ENCODE data around the gene ANKRD33. TPM values are rescaled to one million over a fixed set of nuclear protein-coding genes. Genes with fewer than 3 reads are reported as not detected.

The ANKRD33 gene
- total RNA-seq, 1 donor from 2014 or later: not detected

- no peak for DNase-seq
These were observed 25.0 kb upstream of the ANKRD33 start for GRCh38 chr12:51862947-51863346.

GRCh38 chr12:51863363-51863932 lies 24.5 kb upstream of the ANKRD33 start:
- DNase-seq: no peak

GRCh38 chr12:51863933-51864832 lies 23.7 kb upstream of the ANKRD33 start:
- peak; percentile 34 for DNase-seq

GRCh38 chr12:51864833-51865670 lies 22.9 kb upstream of the ANKRD33 start:
- DNase-seq: no peak

GRCh38 chr12:51865757-51866270 lies 22.1 kb upstream of the ANKRD33 start:
- no peak for DNase-seq

- no peak for DNase-seq
These were observed 21.6 kb upstream of the ANKRD33 start for GRCh38 chr12:51866324-51866723.

- no peak for DNase-seq
These were observed 21.1 kb upstream of the ANKRD33 start for GRCh38 chr12:51866762-51867161.

- DNase-seq: no peak
These were observed 20.5 kb upstream of the ANKRD33 start for GRCh38 chr12:51867371-51867770.

GRCh38 chr12:51867796-51868428 lies 20.0 kb upstream of the ANKRD33 start:
- no peak for DNase-seq

- no peak for DNase-seq
These were observed 18.9 kb upstream of the ANKRD33 start for GRCh38 chr12:51868821-51869495.

- DNase-seq: no peak
These were observed 18.4 kb upstream of the ANKRD33 start for GRCh38 chr12:51869496-51869865.

- no peak for DNase-seq
These were observed 18.0 kb upstream of the ANKRD33 start for GRCh38 chr12:51869931-51870330.

GRCh38 chr12:51870504-51870903 lies 17.4 kb upstream of the ANKRD33 start:
- no peak for DNase-seq

GRCh38 chr12:51871126-51871525 lies 16.8 kb upstream of the ANKRD33 start:
- no peak for DNase-seq

- DNase-seq: no peak
These were observed 15.8 kb upstream of the ANKRD33 start for GRCh38 chr12:51871918-51872688.

- DNase-seq: no peak
These were observed 15.3 kb upstream of the ANKRD33 start for GRCh38 chr12:51872689-51872981.

GRCh38 chr12:51873251-51873994 lies 14.5 kb upstream of the ANKRD33 start:
- DNase-seq: no peak

GRCh38 chr12:51874000-51874399 lies 13.9 kb upstream of the ANKRD33 start:
- no peak for DNase-seq

- DNase-seq: no peak
These were observed 13.4 kb upstream of the ANKRD33 start for GRCh38 chr12:51874486-51874885.

GRCh38 chr12:51879102-51879501 lies 8.8 kb upstream of the ANKRD33 start:
- no peak for DNase-seq

All from skin of body (tissue), 2 donors.